Measurements from ENCODE around the gene TIMM10. TPM values are rescaled to one million over a fixed set of nuclear protein-coding genes. Genes with fewer than 3 reads are reported as not detected.

TIMM10 gene
- total RNA-seq, 2 experiments from 2014 or later: 75.2 to 84.2 TPM

DNA sequence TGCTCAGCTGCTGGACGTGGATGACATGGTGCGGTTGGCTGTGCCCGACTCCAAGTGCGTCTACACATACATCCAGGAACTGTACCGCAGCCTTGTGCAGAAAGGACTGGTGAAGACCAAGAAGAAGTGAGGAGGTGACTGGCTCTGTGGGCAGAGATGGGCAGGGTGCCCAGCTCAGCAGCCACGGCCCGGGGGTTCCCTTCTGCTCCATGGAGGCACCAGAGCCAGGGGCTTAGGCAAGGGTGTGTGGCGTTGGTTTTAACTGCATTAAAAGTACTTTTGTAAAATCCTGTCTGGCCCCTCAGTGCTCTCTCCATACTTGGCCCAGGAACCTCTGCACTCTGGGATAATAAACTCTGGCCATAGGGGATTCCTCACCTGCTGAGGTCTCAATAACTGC is 19.4 kb upstream of the TIMM10 start:
- Mint-ChIP-seq H3K4me1 (ENCODE audit: low read depth) (peaks cover 16% of the 10 kb centered on the region), H3K36me3 (ENCODE audit: low read depth) (peaks cover 37% of the 10 kb centered on the region), H3K27ac (peak overlapping the region; percentile 20), H3K27me3 (no peaks in the 10 kb centered on the region), H3K9me3 (no peaks in the 10 kb centered on the region), H3K4me3 (no peak overlapping the region)
- CTCF ChIA-PET: interaction anchor here (0.9 to 1.7 kb wide), 7 partner anchors 23 to 95 kb away, joined by 3 to 6 read pairs (median 4); no protein-coding TSS in a partner anchor
- POLR2A ChIA-PET: interaction anchor here (0.7 to 0.8 kb wide), 2 partner anchors 15 to 16 kb away, joined by 3 to 4 read pairs; no protein-coding TSS in a partner anchor
- ATAC-seq: no peak
- intact Hi-C loops (cut with micrococcal nuclease): no loop called here
- no peak for DNase-seq
- no peak for TF ChIP-seq CTCF (IDR thresholded peaks at IDR 0.05)

DNA sequence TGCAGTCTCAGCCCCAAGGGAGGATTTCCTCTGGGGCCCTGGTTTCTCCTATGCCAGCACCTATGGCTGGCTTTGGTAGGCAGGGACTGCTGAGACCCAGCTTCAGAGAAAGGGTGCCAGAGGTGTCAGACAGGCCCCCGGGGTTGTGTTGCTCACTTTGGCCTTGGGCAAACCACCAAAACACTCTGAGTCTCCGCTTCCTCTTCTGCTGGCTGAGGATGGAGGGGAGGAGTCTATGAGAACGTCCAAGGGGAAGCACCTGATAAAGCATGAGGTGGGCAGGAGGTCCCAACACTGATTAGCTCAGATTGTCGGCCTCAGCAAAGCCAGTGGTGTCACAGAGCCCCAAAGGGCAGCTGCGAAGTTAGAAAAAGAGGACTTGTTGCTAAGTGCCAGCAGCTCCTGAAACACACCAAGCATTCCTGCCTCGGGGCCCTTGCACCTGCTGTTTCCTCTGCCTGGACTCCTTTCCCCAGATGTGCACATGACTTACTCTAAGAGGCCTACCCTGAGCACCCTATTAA is 17.4 kb upstream of the TIMM10 start:
- intact Hi-C loops (cut with micrococcal nuclease): no loop called here
- Mint-ChIP-seq H3K9me3 (no peaks in the 10 kb centered on the region), H3K4me3 (no peak overlapping the region), H3K4me1 (ENCODE audit: low read depth) (peaks cover 16% of the 10 kb centered on the region), H3K27me3 (no peaks in the 10 kb centered on the region), H3K36me3 (ENCODE audit: low read depth) (peaks cover 25% of the 10 kb centered on the region), H3K27ac (peak overlapping the region; percentile 80)
- DNase-seq (peak; percentile 54), ATAC-seq (peak; percentile 87)
- POLR2A ChIA-PET: interaction anchor here (1.1 to 1.6 kb wide), 4 partner anchors 12 to 93 kb away, joined by 3 to 7 read pairs (median 5); partner anchors contain the start of gene UBE2L6
- TF ChIP-seq CTCF (IDR thresholded peaks at IDR 0.05): no peak
- CTCF ChIA-PET: interaction anchor here (0.6 to 1.5 kb wide), 11 partner anchors 12 to 253 kb away, joined by 3 to 6 read pairs (median 3); no protein-coding TSS in a partner anchor

DNA sequence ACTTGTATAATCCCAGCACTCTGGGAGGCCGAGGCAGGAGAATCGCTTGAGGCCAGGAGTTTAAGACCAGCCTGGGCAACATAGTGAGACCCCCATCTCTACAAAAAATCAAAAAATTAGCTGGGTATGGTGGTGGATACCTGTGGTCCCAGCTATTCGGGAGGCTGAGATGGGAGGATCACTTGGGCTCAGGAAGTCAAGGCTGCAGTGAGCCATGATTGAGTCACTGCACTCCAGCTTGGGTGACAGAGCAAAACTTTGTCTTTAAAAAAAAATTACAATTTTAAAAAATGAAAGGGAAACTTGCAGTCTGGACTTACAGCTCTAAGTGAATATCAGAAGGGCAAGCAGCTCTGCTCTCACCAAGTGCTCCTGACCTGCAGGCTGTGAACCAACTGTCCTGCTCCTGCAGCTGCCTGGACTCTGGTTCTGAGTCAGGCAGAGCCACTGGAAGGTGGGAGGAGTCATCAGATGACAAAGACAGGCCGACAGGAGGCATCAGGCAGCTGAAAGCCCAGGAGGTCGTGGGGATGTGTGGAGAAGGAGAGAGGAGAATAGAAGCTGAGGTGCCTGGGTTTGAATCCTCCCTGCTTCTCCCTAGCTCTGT is 16.4 kb upstream of the TIMM10 start:
- peaks cover 21% of the 10 kb centered on the region for H3K36me3 Mint-ChIP-seq (ENCODE audit: low read depth)
- ATAC-seq: peak; percentile 29
- no peak for DNase-seq
- CTCF ChIA-PET: interaction anchor here (0.6 to 1.5 kb wide), 9 partner anchors 11 to 253 kb away, joined by 3 to 6 read pairs (median 4); no protein-coding TSS in a partner anchor
- H3K4me3 Mint-ChIP-seq: no peak overlapping the region
- H3K27ac Mint-ChIP-seq: peak overlapping the region; percentile 80
- POLR2A ChIA-PET: interaction anchor here (1.1 to 1.6 kb wide), 4 partner anchors 11 to 94 kb away, joined by 3 to 7 read pairs (median 5); partner anchors contain the start of gene UBE2L6
- H3K4me1 Mint-ChIP-seq (ENCODE audit: low read depth): peaks cover 16% of the 10 kb centered on the region
- TF ChIP-seq CTCF (IDR thresholded peaks at IDR 0.05): no peak
- no peaks in the 10 kb centered on the region for H3K27me3 Mint-ChIP-seq
- no peaks in the 10 kb centered on the region for H3K9me3 Mint-ChIP-seq
- intact Hi-C loops (cut with micrococcal nuclease): no loop called here

GRCh38 chr11:57546451-57546850 is 15.9 kb upstream of the TIMM10 start:
- POLR2A ChIA-PET: interaction anchor here (1.1 to 1.6 kb wide), 2 partner anchors 21 to 95 kb away, joined by 3 to 5 read pairs; partner anchors contain the start of gene UBE2L6

More at GRCh38 chr11:57546451-57546850, 15.9 kb upstream of the TIMM10 start:
- intact Hi-C loops (cut with micrococcal nuclease): no loop called here
- H3K36me3 Mint-ChIP-seq (ENCODE audit: low read depth): peaks cover 16% of the 10 kb centered on the region
- H3K9me3 Mint-ChIP-seq: no peaks in the 10 kb centered on the region
- no peak overlapping the region for H3K27ac Mint-ChIP-seq
- CTCF ChIA-PET: interaction anchor here (1.5 kb wide), 1 partner anchor 95 kb away, joined by 5 read pairs; no protein-coding TSS in a partner anchor
- ATAC-seq (no peak), DNase-seq (no peak)
- no peaks in the 10 kb centered on the region for H3K27me3 Mint-ChIP-seq
- H3K4me1 Mint-ChIP-seq (ENCODE audit: low read depth): peaks cover 16% of the 10 kb centered on the region
- TF ChIP-seq CTCF (IDR thresholded peaks at IDR 0.05): no peak
- H3K4me3 Mint-ChIP-seq: no peak overlapping the region
